GM21529 (cell line): ENCODE measurements around the gene RPL39.
"Not testable (repeated sequence)": the region's sequence is repeated elsewhere in the genome, so short reads cannot be mapped to it uniquely, and the experiment has no call there.

ENCODE experiments used
- ATAC-seq: cut with Tn5 transposase; IDR thresholded peaks from one replicate; pipeline ENCODE4 v1.9.1; 2021; ENCODE audit not compliant: unreplicated experiment

The RPL39 gene

GRCh38 chrX:119763836-119764387, 27.5 kb downstream of the RPL39 start:
- no peak for ATAC-seq

GRCh38 chrX:119763181-119763580, 28.2 kb downstream of the RPL39 start:
- ATAC-seq: no peak

GRCh38 chrX:119762718-119763117, 28.7 kb downstream of the RPL39 start:
- no peak for ATAC-seq

- ATAC-seq: peak; percentile 15
These were observed 31.2 kb downstream of the RPL39 start for GRCh38 chrX:119760026-119760877.

DNA sequence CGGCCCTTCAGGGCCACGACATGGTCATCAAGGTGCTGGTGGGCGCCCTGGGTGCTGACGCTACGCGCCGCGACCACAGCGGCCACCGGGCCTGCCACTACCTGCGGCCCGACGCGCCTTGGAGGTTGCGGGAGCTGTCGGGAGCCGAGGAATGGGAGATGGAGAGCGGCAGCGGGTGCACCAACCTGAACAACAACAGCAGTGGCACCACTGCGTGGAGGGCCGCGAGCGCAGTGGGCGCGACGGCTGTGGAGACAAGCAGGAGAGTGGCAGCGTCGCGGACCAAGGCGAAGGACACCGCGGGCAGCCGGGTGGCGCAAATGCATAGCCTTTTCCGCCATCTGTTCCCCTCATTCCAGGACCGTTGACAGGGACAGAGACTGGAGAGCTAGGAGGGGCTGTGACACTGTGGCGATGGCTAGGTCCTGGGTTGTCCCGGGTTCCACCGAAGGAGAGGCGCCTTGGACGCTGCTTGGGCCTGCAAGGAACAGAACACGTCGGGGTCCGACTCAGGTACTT, 32.1 kb downstream of the RPL39 start:
- no peak for ATAC-seq

GRCh38 chrX:119758731-119759247, 32.6 kb downstream of the RPL39 start:
- no peak for ATAC-seq

DNA sequence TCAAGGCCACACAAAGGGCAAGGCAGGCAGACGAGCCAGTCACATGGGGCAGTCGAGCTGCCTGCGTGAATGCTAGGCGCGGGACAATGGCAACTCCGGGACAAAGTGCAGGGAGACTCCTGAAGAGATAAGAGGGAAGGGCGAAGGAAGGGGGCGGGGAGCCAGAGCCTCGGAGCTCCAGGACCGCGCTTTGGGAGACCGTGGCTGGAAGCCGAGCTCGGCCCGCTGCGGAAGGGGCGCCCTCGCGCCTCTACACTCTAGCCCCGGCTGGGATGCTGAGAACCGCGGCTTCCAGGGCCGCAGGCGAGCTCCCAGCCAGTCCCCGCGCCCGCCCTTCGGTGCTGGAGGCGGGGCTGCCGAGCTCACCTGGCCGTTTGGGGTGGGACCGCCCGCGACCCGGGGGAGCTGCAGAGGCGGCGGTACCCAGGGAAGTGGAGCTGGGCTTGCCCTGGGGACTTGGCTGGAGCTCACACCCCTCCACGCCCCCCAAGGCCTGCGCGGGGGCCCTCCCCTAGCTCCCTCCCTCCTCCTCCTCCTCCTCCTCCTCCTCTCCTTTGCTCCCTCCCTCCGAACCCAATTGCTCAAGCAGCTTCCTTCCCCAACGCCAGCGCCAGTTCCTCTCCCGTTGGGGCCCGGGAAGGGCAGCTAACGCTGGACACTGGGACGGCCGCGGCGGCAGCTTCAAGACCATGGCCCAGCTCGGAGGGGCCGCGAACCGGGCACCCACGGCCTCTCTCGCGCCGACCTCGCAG, 33.3 kb downstream of the RPL39 start, which contains the start of gene SOWAHD:
SOWAHD (plus strand) TSS at position 610 of the 752 bp plus-strand sequence; CDS start at position 690, 80 bp downstream.
- no peak for ATAC-seq

DNA sequence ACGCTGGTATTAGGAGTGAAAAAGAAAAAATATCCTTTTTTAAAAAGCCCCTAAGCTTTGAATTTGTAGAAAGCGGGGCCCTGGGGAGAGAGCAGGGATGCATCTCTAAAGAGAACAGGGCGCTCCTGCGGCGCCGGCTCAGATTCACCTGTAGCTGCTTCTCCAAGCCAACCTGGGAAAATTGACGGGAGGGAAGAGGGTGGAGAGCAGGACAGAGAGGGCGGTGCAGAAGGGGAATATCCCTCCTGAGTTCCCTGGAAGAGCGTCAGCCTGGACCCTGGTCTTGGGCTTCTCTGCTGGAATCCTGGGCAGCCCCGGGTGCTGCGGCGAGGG, 33.8 kb downstream of the RPL39 start:
- ATAC-seq: no peak

DNA sequence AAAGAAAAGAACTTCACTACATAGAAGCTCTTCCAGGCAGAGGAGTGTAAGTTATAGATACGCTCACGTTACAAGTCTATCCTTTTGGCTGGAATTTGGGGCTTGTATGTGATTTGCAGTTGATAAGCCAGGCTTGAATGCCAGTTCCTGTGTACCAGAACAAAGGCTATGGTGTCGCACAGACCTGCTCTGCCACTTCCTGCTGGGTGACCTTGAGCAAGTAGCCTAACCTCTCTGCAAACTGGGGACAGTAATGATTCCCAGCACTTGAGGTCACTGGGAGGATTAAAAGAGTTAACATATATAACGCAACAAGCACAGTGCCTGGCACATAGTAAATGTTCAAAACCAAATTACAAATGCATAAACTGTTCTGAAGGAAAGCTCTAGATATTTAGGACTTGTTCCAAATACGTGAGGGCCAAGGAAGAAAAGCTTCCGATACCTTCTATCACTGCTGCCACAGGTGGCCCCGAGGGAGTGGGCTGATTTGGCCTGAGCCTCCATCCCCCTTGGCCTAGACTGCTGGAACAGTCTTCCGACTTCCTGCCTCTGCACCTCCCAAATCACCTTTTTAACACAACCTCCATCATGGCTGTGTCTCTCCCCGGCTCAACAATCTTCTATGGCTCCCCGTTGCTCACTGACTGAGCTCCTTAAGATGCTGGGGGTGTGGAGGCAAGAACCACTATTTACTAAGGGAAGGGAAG, 34.3 kb downstream of the RPL39 start:
- no peak for ATAC-seq

DNA sequence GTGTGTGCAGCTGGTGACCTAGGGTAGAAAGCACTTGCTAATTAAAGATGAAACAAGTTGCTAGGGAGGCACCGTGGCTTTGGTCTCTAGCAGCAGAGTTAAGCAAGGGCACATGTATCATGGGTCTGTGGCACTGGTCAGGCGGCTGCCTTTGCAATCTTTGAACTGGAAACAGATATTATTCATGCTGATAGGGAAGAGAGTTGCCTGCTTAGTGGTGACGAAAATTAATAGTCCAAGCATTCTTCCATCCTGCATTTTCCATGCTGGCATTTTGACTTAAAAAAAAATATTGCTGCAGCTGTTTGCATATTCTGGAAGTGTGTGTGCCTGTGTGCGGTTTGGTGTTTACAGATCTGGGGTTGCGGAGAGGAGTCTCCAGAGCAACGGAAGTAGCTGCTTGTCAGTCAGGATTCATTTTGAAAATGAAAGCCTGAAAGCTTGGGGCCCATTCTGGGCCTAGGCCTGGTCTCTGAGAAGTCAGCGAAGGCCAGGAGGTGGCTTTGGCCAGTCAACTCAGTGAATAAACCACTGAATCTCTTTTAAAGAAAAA, 35.4 kb downstream of the RPL39 start:
- ATAC-seq: peak; percentile 74

DNA sequence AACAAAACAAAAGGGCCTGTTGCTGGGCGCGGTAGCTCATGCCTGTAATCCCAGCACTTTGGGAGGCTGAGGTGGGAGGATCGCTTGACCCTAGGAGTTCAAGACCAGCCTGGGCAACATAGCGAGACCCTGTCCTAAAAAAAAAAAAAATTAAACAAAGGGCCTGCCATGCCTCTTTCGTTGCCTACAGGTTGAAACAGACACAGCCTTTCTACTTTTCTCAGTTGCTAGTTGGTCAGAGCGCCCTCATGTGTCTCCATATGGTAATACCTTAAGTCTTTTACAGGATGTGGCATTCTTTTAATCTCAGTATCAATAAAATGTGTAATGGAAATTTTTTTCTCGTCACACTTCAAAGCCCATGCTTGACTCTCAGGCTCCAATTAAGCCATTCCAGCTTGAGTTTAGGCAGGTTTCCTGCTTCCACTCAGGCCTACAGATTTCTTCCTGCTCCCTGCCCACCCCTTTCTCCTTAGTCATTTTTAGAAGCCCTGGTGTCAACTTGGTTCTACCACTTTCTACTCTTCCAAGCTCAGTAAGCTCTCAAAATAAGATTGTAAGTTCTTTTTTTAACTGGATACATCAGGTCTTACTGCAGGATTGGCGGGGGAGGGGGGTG, 37.7 kb downstream of the RPL39 start:
- ATAC-seq: no peak

- no peak for ATAC-seq
These were observed 38.4 kb downstream of the RPL39 start for GRCh38 chrX:119753001-119753400.

DNA sequence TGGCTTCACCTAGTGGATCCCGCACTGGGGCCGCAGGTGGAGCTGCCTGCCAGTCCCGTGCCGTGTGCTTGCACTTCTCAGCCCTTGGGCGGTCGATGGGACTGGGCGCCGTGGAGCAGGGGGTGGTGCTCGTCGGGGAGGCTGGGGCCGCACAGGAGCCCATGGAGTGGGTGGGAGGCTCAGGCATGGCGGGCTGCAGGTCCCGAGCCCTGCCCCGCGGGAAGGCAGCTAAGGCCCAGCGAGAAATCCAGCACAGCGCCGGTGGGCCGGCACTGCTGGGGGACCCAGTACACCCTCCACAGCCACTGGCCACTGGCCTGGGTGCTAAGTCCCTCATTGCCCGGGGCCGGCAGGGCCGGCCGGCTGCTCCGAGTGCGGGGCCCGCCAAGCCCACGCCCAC, 40.7 kb downstream of the RPL39 start:
- not testable (repeated sequence) for ATAC-seq

GRCh38 chrX:119750131-119750530, 41.3 kb downstream of the RPL39 start:
- ATAC-seq: not testable (repeated sequence)

DNA sequence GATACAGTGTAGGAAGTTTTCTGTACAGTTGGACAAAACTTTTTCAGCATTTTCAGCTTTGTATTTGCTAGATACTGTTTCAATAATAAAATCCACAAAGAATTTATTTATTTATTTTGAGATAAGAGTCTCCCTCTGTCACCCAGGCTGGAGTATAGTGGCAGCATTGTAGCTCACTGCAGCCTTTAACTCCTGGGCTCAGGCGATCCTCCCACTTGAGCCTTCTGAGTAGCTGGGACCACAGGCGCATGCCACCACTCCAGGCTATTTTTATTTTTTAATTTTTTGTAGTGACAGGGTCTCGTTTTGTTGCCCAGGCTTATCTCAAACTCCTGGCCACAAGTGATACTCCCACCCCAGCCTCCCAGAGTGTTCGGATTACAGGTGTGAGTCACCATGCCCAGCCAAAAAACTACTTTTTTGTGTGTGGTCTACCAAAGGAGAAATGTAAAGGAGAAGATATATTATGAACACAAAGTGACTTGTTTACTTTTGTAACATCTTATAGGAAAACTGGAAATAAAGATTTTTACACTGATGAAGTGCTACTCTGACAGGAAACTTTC, 46.1 kb downstream of the RPL39 start:
- ATAC-seq: no peak

GRCh38 chrX:119738742-119739141, 52.7 kb downstream of the RPL39 start:
- ATAC-seq: no peak
